PC-3 (cell line): ENCODE results near the gene GALK2. TPM values are rescaled to one million over a fixed set of nuclear protein-coding genes. Genes with fewer than 3 reads are reported as not detected.

Source experiments
- ATAC-seq: fragments of 200-7000 bp; cut with Tn5 transposase; 2 replicates; pipeline ENCODE4 v1.9.1; 2020; ENCODE audit warnings: mild to moderate bottlenecking, moderate library complexity
- BruUV-seq: library from RNA; stranded (reverse); fragments of 400-500 nt; replicated peaks from 2 replicates; lab custom pipeline; 2021; lab: Mats Ljungman, UMichigan
- CTCF ChIA-PET: fragments of 300-600 bp; sonication (Branson Sonifier 250); formaldehyde crosslinking; loops from one replicate; lab custom pipeline; 2022; ENCODE audit warnings: antibody characterized with exemption; lab: Charles Lee
- POLR2A ChIA-PET: fragments of 300-600 bp; sonication (Branson Sonifier 250); formaldehyde crosslinking; loops from one replicate; lab custom pipeline; 2022; ENCODE audit warnings: antibody characterized with exemption; ENCODE audit not compliant: unreplicated experiment; lab: Charles Lee
- DNase-seq: peaks from one replicate; pipeline ENCODE4 v3.0.0-alpha.2; 2015
- H2AFZ ChIP-seq: fragments of 300-600 bp; sonication (generic); 2 replicates; pipeline ENCODE4 v1.6.0; 2016; ENCODE audit warnings: antibody characterized with exemption, low read length
- H3F3A ChIP-seq: fragments of 300-600 bp; sonication (generic); one replicate; pipeline ENCODE4 v1.6.0; 2017; ENCODE audit warnings: antibody characterized with exemption, low read length, control low read depth, mild to moderate bottlenecking; ENCODE audit not compliant: unreplicated experiment
- H3K27ac ChIP-seq: fragments of 300-600 bp; sonication (generic); 2 replicates; pipeline ENCODE4 v1.5.1; 2016; ENCODE audit warnings: mild to moderate bottlenecking, low read length
- H3K27me3 ChIP-seq: fragments of 300-600 bp; sonication (generic); 2 replicates; pipeline ENCODE4 v1.6.1; 2016; ENCODE audit warnings: low read length, mixed read lengths
- H3K36me3 ChIP-seq: fragments of 300-600 bp; sonication (generic); 2 replicates; pipeline ENCODE4 v1.6.1; 2016; ENCODE audit warnings: low read depth, mixed run types, low read length, mixed read lengths
- H3K4me1 ChIP-seq: fragments of 300-600 bp; sonication (generic); 2 replicates; pipeline ENCODE4 v1.5.1; 2016; ENCODE audit warnings: low read length; ENCODE audit not compliant: insufficient read depth
- H3K4me2 ChIP-seq: fragments of 300-600 bp; sonication (generic); 2 replicates; pipeline ENCODE4 v1.6.0; 2016; ENCODE audit warnings: low read length
- H3K4me3 ChIP-seq: fragments of 300-600 bp; sonication (generic); 2 replicates; pipeline ENCODE4 v1.5.1; 2016; ENCODE audit warnings: mild to moderate bottlenecking, low read length, mixed read lengths
- H3K79me2 ChIP-seq: fragments of 300-600 bp; sonication (generic); 2 replicates; pipeline ENCODE4 v1.6.1; 2017; ENCODE audit warnings: low read length, mixed read lengths
- H3K9ac ChIP-seq: fragments of 300-600 bp; sonication (generic); 2 replicates; pipeline ENCODE4 v1.6.0; 2016; ENCODE audit warnings: mild to moderate bottlenecking, low read length
- H3K9me2 ChIP-seq: fragments of 300-600 bp; sonication (generic); replicated peaks from 2 replicates; pipeline ENCODE4 v1.6.1; 2016; ENCODE audit warnings: mixed run types, low read length, mixed read lengths
- H3K9me3 ChIP-seq: fragments of 300-600 bp; sonication (generic); 2 replicates; pipeline ENCODE4 v1.6.1; 2016; ENCODE audit warnings: low read length, mixed read lengths
- H4K20me1 ChIP-seq: fragments of 300-600 bp; sonication (generic); 2 replicates; pipeline ENCODE4 v1.6.1; 2016; ENCODE audit warnings: low read length, mixed read lengths
- CTCF ChIP-seq: fragments of 300-600 bp; sonication (generic); conservative IDR thresholded peaks from 2 replicates; pipeline ENCODE4 v1.5.1; 2017; ENCODE audit warnings: antibody characterized with exemption, low read depth, mild to moderate bottlenecking, low read length
- EZH2 ChIP-seq: fragments of 300-600 bp; sonication (generic); IDR thresholded peaks from one replicate; pipeline ENCODE4 v1.6.1; 2017; ENCODE audit warnings: antibody characterized with exemption, mild to moderate bottlenecking, low read length; ENCODE audit not compliant: unreplicated experiment
- EZH2phosphoT487 ChIP-seq: fragments of 300-600 bp; sonication (generic); IDR thresholded peaks from 2 replicates; pipeline ENCODE4 v1.6.1; 2018; ENCODE audit warnings: mild to moderate bottlenecking, antibody characterized with exemption, low read length, borderline replicate concordance
- intact Hi-C: fragments of 100-400 bp; cut with micrococcal nuclease; formaldehyde crosslinking; loops from 2 replicates; pipeline ENCODE4 v1.9.0; 2023
- total RNA-seq: library from RNA; depleted of rRNA; stranded (reverse); fragments of >200 nt; gene quantifications from 2 replicates; pipeline ENCODE4 v1.2.3, GENCODE V29; 2014

GALK2 gene
- total RNA-seq, 1 experiment from 2014 or later = 27.2 TPM

GRCh38 chr15:49331442-49331841 lies 161.4 kb downstream of the GALK2 start:
- Histone ChIP-seq H3K9me3 (no peaks in the 10 kb centered on the region), H3K9ac (no peak overlapping the region), H3K9me2 (no peaks in the 10 kb centered on the region), H2AFZ (no peak overlapping the region), H3K79me2 (no peaks in the 10 kb centered on the region), H3K4me1 (no peaks in the 10 kb centered on the region), H3K4me2 (no peak overlapping the region), H3K27me3 (no peaks in the 10 kb centered on the region), H3K27ac (no peak overlapping the region), H4K20me1 (no peaks in the 10 kb centered on the region), H3F3A (no peaks in the 10 kb centered on the region), H3K4me3 (no peak overlapping the region), H3K36me3 (no peaks in the 10 kb centered on the region)
- intact Hi-C loops = no loop called here
- no peak for DNase-seq
- POLR2A ChIA-PET = no interaction called here
- CTCF ChIA-PET = no interaction called here
- no TSS peak for BruUV-seq
- no peak for ATAC-seq
- TF ChIP-seq EZH2phosphoT487 (no peak), EZH2 (no peak), CTCF (no peak)

DNA sequence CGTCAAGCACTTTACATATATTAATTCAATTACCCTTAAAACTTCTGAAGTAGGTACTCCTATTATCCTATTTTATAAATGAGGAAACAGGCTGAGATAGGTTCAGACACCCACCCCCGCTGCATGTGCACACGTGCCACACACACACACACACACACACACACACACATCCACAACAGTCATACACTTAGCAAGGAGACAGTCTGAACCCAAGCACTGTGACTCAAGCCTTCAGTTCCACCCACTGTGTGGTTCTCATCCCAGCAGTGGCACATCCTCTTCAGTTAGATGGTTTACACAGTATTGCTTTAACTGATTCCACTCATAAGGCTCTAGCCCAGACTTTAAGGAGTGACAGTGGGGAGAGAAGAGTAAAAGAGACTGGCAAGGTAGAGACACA lies 161.9 kb downstream of the GALK2 start:
- Histone ChIP-seq H3K4me2 (no peak overlapping the region), H3K9me2 (no peaks in the 10 kb centered on the region), H4K20me1 (no peaks in the 10 kb centered on the region), H3K9ac (no peak overlapping the region), H3K4me3 (no peak overlapping the region), H2AFZ (no peak overlapping the region), H3F3A (no peaks in the 10 kb centered on the region), H3K27me3 (no peaks in the 10 kb centered on the region), H3K9me3 (no peaks in the 10 kb centered on the region), H3K79me2 (no peaks in the 10 kb centered on the region), H3K36me3 (no peaks in the 10 kb centered on the region), H3K27ac (no peak overlapping the region), H3K4me1 (no peaks in the 10 kb centered on the region)
- TF ChIP-seq EZH2 (no peak), EZH2phosphoT487 (no peak), CTCF (no peak)
- DNase-seq (no peak), ATAC-seq (no peak)
- ChIA-PET POLR2A (no interaction called here), CTCF (no interaction called here)
- intact Hi-C loops = no loop called here
- BruUV-seq = no TSS peak

- no peak overlapping the region for H3K27ac ChIP-seq
Observed at GRCh38 chr15:49339656-49340055, 169.6 kb downstream of the GALK2 start.

More at GRCh38 chr15:49339656-49340055, 169.6 kb downstream of the GALK2 start:
- ATAC-seq (no peak), DNase-seq (no peak)
- no peaks in the 10 kb centered on the region for H3K79me2 ChIP-seq
- H4K20me1 ChIP-seq = no peaks in the 10 kb centered on the region
- BruUV-seq = no TSS peak
- TF ChIP-seq EZH2phosphoT487 (no peak), EZH2 (no peak), CTCF (no peak)
- POLR2A ChIA-PET = no interaction called here
- no peaks in the 10 kb centered on the region for H3K36me3 ChIP-seq
- no peak overlapping the region for H3K4me2 ChIP-seq
- no peak overlapping the region for H2AFZ ChIP-seq
- CTCF ChIA-PET = no interaction called here
- no peaks in the 10 kb centered on the region for H3K4me1 ChIP-seq
- H3K27me3 ChIP-seq = no peaks in the 10 kb centered on the region
- H3K9me3 ChIP-seq = no peaks in the 10 kb centered on the region
- no peak overlapping the region for H3K9ac ChIP-seq
- H3K4me3 ChIP-seq = no peak overlapping the region
- no peaks in the 10 kb centered on the region for H3K9me2 ChIP-seq
- no peaks in the 10 kb centered on the region for H3F3A ChIP-seq
- intact Hi-C loops = no loop called here
